ENCODE measurements around the gene CWF19L2. TPM values are rescaled to one million over a fixed set of nuclear protein-coding genes. Genes with fewer than 3 reads are reported as not detected.

The CWF19L2 gene
- 33.4 TPM for total RNA-seq

DNA sequence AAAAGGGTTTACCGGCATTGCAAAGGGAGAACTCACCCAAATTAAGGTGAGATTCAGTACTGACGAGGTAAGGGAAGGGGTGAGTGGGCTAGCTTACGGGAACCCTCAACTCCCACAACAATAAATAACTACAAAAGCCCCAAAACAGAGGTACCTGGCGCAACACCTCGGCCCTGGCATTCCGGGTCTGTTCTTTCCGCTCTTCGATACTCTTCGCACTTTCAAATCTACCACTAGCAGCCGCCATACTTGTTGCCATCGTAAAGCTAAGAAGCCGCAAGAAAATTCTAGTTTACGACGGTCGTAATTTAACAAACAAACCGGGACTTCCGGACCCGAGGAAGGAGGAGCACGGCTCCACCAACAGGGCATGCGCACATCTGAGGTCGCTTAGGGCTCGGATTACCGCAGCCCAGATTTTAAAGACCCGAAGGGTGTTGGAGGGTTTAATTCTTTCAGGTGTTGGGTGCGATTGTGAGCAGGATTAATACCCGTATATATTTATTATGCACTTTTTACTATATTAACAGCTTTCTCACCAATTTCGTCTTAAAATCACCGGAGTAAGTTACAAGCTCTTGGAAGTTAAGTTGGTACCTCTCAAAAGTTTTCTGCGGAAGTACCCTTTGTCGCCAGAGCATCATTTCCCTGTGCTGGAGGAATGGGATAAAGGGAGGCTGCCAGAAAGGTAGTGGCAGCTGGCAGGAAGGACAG is at the start of gene CWF19L2:
CWF19L2 (minus strand) TSS at position 268 of the 714 bp plus-strand sequence; CDS start at position 259, 9 bp downstream.

Other genes starting within 250 kb of the CWF19L2 start
- gene ALKBH8, start 107.9 kb upstream of the CWF19L2 start, total RNA-seq, result 16.1 TPM
- 84.7 TPM for gene ELMOD1, start 133.3 kb upstream of the CWF19L2 start, total RNA-seq